Pancreas (tissue), 10 donors: ENCODE measurements around the gene CRYZ. TPM values are rescaled to one million over a fixed set of nuclear protein-coding genes. Genes with fewer than 3 reads are reported as not detected.

Experiments used
- ATAC-seq, 4 donors: fragments of 200-7000 bp; cut with Tn5 transposase; one replicate each; pipeline versions ENCODE4 v1.8.0 to v1.9.1; 2020; ENCODE audit warnings: mild to moderate bottlenecking in 4 of 4, moderate library complexity in 4 of 4
- DNase-seq, 6 donors: peaks; one replicate each; pipeline ENCODE4 v3.0.0-alpha.2; 2020
- FAIRE-seq: peaks from 2 replicates; lab custom pipeline; 2012; peaks lifted over from hg19 to GRCh38; lab: Jason Lieb, UNC
- H3K27ac ChIP-seq, 4 donors: fragments of 200-600 bp; sonication (generic); 1 replicate in 3 of 4; 2 replicates in 1 of 4; pipeline versions ENCODE4 v1.5.0 to v1.8.0; 2020
- H3K27me3 ChIP-seq, 4 donors: fragments of 200-600 bp; one replicate each; pipeline ENCODE4 v1.8.0; 2021
- H3K36me3 ChIP-seq, 3 donors: fragments of 200-600 bp; sonication (generic) in 1 of 3; one replicate each; pipeline versions ENCODE4 v1.5.0 to v1.8.0; 2020 to 2021
- H3K4me1 ChIP-seq, 3 donors: fragments of 200-600 bp; one replicate each; pipeline ENCODE4 v1.8.0; 2021
- H3K4me3 ChIP-seq, 4 donors: fragments of 200-600 bp; sonication (generic) in 2 of 4; one replicate each; pipeline versions ENCODE4 v1.5.0 to v1.8.0; 2020 to 2021
- H3K9me3 ChIP-seq, 4 donors: fragments of 200-600 bp; one replicate each; pipeline ENCODE4 v1.8.0; 2021
- WGBS, 2 donors: extraction: QIAGEN DNeasy Blood & Tissue Kit; methylation state at CpG; one replicate each; pipeline ENCODE4 v1.1.7; 2013; 5-methylcytosine and 5-hydroxymethylcytosine counted together
- intact Hi-C, 3 donors: fragments of 100-400 bp; cut with DNase I; formaldehyde crosslinking; loops; one replicate each; pipeline versions ENCODE4 v1.11.1 to v1.14.2; 2022
- polyA plus RNA-seq, 2 donors: library from polyadenylated mRNA; stranded (reverse); fragments of 200-250 nt; gene quantifications; one replicate each; pipeline ENCODE4 v1.2.3, GENCODE V29; 2013
- total RNA-seq, 6 donors: library from RNA; stranded (reverse); fragmentation: NEBNext Ultra II Directional in 4 of 6; extraction: Animal tissue kit (Norgen Biotek cat#: 25700) in 4 of 6; gene quantifications; one replicate each; pipeline versions ENCODE4 v1.2.1 to v1.2.4, GENCODE V29; 2021 to 2023
- TF ChIP-seq, protein P1 (sequence below), 4 donors: fragments of 200-600 bp; sonication (generic) in 3 of 4; IDR thresholded peaks; one replicate each; pipeline versions ENCODE4 v1.5.0 to v1.8.0; 2021; ENCODE audit warnings: antibody characterized with exemption in 4 of 4
- donor health status: healthy with polysubstance abuse.
- donor health status: DM: no; HTN: no; CAD: no; lungs with moderate emphysema.
- donor health status: DM: no; HTN: no; CAD: no.
- donor health status: control.
- donor health status: control.
- donor health status: Bipolar disorder and iron deficiency.
- donor health status: DM: yes; HTN: yes; CAD: no.
- donor health status: DM: no; HTN: no; CAD: no.
- donor health status: DM: no; HTN: no; CAD: no.
- donor health status: DM: yes; HTN: yes; CAD: no.

Gene CRYZ
- total and polyA plus RNA-seq, 8 donors, result 38.3 to 71.6 (median 54.9) TPM

GRCh38 chr1:74681851-74682250 is 51.0 kb downstream of the CRYZ start:
- TF ChIP-seq, protein P1, sequence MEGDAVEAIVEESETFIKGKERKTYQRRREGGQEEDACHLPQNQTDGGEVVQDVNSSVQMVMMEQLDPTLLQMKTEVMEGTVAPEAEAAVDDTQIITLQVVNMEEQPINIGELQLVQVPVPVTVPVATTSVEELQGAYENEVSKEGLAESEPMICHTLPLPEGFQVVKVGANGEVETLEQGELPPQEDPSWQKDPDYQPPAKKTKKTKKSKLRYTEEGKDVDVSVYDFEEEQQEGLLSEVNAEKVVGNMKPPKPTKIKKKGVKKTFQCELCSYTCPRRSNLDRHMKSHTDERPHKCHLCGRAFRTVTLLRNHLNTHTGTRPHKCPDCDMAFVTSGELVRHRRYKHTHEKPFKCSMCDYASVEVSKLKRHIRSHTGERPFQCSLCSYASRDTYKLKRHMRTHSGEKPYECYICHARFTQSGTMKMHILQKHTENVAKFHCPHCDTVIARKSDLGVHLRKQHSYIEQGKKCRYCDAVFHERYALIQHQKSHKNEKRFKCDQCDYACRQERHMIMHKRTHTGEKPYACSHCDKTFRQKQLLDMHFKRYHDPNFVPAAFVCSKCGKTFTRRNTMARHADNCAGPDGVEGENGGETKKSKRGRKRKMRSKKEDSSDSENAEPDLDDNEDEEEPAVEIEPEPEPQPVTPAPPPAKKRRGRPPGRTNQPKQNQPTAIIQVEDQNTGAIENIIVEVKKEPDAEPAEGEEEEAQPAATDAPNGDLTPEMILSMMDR (IDR thresholded peaks at IDR 0.05), result no peak
- no peak for DNase-seq
- WGBS, 2 donors, result 71 to 85% methylated on average over 2 of the region's 2 CpGs
- H3K9me3 ChIP-seq, result no peaks in the 10 kb centered on the region
- H3K36me3 ChIP-seq, result no peaks in the 10 kb centered on the region
- H3K4me1 ChIP-seq, result no peaks in the 10 kb centered on the region
- H3K4me3 ChIP-seq, result no peak overlapping the region
- no peaks in the 10 kb centered on the region for H3K27me3 ChIP-seq
- no peak overlapping the region for H3K27ac ChIP-seq
- no peak for FAIRE-seq
- no peak for ATAC-seq
- intact Hi-C loops, result no loop called here

DNA sequence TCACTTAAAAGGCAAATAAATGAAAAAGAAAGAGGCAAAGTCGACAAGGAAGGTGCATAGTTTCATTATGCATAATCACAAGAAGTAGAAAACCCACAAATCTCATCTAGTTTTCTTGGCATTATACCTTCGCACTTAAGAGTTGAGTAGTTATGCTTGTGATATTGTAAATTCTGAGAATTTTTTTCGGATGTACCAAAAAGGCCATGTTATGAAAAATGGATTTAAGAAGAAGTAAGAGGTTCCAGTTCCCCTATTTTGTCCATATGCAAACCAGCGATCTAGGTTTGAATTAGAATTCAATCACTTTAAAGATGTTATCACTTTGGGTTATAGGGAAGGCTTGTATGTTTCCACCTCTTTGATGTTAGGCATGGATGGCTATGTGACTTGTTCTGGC is 51.4 kb downstream of the CRYZ start:
- TF ChIP-seq, protein P1 (IDR thresholded peaks at IDR 0.05), result no peak
- Histone ChIP-seq H3K4me1 (no peaks in the 10 kb centered on the region), H3K9me3 (no peaks in the 10 kb centered on the region), H3K27me3 (no peaks in the 10 kb centered on the region), H3K4me3 (no peak overlapping the region), H3K27ac (no peak overlapping the region), H3K36me3 (no peaks in the 10 kb centered on the region)
- WGBS, 2 donors, result 72 to 84% methylated on average over 4 of the region's 4 CpGs
- DNase-seq, result no peak
- no peak for ATAC-seq
- intact Hi-C loops, result no loop called here
- FAIRE-seq, result no peak

DNA sequence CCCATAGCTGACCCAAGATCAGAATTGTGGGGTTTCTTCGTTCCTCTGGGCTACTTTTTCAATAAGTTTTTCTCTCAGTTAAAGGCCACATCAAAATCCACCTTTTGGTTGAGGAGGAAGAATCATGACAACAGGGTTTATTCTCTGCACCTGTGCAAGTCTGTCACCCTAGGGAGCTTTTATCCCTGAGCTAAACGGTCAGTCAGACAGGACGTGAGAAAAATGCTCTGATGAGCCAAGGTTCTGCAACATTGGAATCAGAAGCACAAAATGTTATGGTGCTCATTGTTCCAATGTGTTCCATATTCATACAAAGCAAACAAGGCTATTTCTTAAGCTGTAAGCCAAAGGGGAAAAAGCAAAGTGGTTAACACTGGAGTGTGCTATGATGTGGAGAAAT is 51.8 kb downstream of the CRYZ start:
- ATAC-seq, result no peak
- DNase-seq, result no peak
- Histone ChIP-seq H3K9me3 (no peaks in the 10 kb centered on the region), H3K4me3 (no peak overlapping the region), H3K27me3 (no peaks in the 10 kb centered on the region), H3K4me1 (no peaks in the 10 kb centered on the region), H3K36me3 (no peaks in the 10 kb centered on the region), H3K27ac (no peak overlapping the region)
- no peak for FAIRE-seq
- intact Hi-C loops, result no loop called here
- 34 to 43% methylated on average over 3 of the region's 3 CpGs for WGBS, 2 donors
- TF ChIP-seq, protein P1 (IDR thresholded peaks at IDR 0.05), result no peak

DNA sequence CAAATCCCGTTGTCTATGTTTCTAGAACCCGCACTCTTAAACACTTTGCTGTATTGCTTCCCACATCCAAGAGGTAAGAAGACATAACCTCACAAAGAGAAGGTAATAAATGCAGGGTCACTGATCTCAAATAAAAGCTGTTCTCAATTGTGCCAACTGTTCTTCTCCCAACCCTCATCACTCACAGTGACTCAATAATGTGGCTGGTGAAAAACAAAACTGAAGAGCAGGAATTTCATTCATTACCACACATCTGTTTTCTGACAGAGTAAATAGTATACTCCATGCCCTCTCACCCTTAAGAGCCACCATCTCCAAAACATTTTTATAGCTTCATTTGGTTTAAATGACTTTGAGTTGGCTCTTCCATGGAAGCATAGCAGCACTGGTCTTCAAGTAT is 53.0 kb downstream of the CRYZ start:
- no peak for FAIRE-seq
- no peak for ATAC-seq

DNA sequence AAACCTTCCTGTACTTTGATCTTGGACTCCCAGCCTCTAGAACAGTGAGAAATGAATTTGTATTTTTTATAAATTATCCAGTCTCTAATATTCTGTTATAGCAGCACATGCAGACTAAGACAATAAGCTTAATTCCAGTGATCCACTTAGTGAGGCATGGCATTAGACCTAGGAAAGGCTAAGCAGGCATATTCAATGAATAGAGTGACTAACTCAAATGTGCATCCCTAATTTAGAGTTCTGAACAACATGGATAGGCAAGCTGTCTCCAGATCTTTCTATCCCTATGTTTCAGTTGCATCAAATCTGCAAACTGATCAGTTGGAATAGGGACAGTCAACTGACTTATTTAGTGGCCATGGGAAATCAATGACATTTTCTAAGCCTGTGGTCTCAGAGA is 54.9 kb downstream of the CRYZ start:
- Histone ChIP-seq H3K4me1 (no peaks in the 10 kb centered on the region), H3K27ac (no peak overlapping the region), H3K4me3 (no peak overlapping the region), H3K27me3 (peaks cover 0 to 8% (median 0%) of the 10 kb centered on the region in 4 donors), H3K9me3 (no peaks in the 10 kb centered on the region), H3K36me3 (no peaks in the 10 kb centered on the region)
- FAIRE-seq, result no peak
- no peak for ATAC-seq
- no peak for DNase-seq
- intact Hi-C loops, result no loop called here
- TF ChIP-seq, protein P1 (IDR thresholded peaks at IDR 0.05), result no peak

More for the DNA sequence above, 53.0 kb downstream of the CRYZ start:
- TF ChIP-seq, protein P1 (IDR thresholded peaks at IDR 0.05), result no peak
- H3K27ac ChIP-seq, result no peak overlapping the region
- intact Hi-C loops, result no loop called here
- H3K36me3 ChIP-seq, result no peaks in the 10 kb centered on the region
- no peak overlapping the region for H3K4me3 ChIP-seq
- H3K4me1 ChIP-seq, result no peaks in the 10 kb centered on the region
- peaks cover 0 to 5% (median 0%) of the 10 kb centered on the region in 4 donors for H3K27me3 ChIP-seq
- DNase-seq, result no peak
- WGBS, 2 donors, result 78 to 86% methylated on average over 2 of the region's 2 CpGs
- no peaks in the 10 kb centered on the region for H3K9me3 ChIP-seq
